NCI-H128 (cell line): Measurements from ENCODE around the gene TBCC.

ENCODE experiments used
- DNase-seq: peaks from one replicate; lab custom pipeline; 2025; ENCODE audit not compliant: unreplicated experiment; lab: John Stamatoyannopoulos, UW

The TBCC gene

DNA sequence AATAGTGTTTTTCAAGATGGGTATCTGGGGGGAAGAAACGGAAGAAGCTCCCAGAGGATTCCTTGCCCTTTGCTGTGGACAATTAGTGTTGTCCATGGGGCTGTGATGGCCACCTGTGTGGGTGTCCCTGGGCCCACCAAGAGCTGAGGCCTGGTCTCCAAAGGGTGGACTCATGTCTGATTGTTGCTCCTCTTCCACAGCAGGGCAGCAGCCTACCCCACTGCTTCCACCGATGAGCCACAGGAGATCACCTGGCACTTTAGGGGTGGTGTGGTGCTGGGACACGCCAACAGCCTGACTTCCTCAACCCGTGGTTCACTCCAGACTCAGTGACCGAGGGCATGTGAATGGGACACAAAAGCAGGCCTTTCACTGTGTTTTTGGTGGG is 48.6 kb downstream of the TBCC start:
- DNase-seq, result no peak

DNA sequence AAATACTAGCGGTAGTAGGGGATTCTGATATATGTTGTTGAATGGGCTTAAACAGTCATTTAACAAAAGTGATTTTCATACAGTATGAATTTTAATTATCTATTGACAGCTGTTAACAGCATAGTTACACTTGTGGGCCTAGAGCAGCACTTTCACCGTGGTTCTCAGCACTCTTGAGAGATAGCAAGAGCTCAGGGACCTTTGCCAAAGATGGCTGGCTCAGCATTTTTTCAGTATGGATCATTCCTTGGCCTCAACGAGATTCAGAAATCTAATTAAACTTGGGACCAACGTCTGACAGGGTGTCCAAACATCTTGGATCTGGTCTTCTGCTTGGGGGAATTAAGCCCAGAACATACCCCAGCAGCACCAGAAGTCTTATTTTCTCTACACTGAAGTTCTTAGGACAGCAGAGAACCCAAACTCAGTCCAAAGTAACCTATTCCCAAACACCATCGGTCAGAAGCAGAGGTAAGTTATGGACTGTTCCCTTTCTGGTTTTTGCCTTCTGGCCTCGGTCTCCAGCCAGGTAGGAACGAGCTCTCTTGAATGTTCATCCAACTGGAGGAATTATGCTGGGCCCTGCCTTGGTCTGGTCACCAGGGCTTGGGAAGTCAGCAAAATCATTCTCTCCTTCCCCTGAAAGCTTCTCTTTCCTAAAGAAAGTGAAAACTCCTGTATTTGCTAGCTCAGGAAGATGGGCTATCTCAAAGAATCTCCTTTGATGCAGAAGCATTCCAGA is 49.2 kb downstream of the TBCC start:
- no peak for DNase-seq

GRCh38 chr6:42694586-42694985 is 51.3 kb downstream of the TBCC start:
- no peak for DNase-seq
